HG03558 (cell line): ENCODE results near the gene SEC61G.
A peak's percentile ranks its signal among the peaks of the same experiment; 100 is the strongest.

ENCODE experiments used
- ATAC-seq: cut with Tn5 transposase; IDR thresholded peaks from one replicate; pipeline ENCODE4 v1.9.1; 2021; ENCODE audit warnings: moderate number of reproducible peaks; ENCODE audit not compliant: unreplicated experiment; ENCODE audit errors: extremely low read depth

The SEC61G gene

GRCh38 chr7:54758702-54759592, at the start of gene SEC61G:
SEC61G (minus strand) TSS chr7:54759211; CDS start chr7:54757588, 1,623 bp downstream.
- ATAC-seq = peak; percentile 89

- no peak for ATAC-seq
Observed at GRCh38 chr7:54802841-54803240, 43.8 kb upstream of the SEC61G start.

DNA sequence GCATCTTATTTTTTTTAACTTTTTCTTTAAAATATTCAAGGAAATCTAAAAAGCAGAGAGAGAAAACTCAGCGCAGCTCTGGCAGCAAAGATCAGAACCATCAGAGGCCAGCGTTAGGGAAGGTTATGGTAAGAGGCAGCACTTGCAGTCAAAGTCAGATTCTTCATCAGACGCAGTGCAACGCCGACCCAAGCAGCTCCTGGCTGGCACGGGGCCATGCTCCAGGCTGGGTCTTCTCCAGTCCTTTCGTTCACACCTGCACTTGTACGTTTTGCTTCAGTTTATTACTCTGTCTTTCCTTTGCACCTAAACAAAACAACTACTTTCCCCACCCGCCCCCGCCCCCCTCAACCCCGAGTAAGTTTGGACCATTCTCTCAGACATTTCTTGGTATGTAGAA, 43.1 kb upstream of the SEC61G start:
- no peak for ATAC-seq

- no peak for ATAC-seq
Observed at GRCh38 chr7:54799792-54800191, 40.8 kb upstream of the SEC61G start.

GRCh38 chr7:54798530-54798929, 39.5 kb upstream of the SEC61G start:
- ATAC-seq = no peak

- ATAC-seq = no peak
Observed at GRCh38 chr7:54796853-54797252, 37.8 kb upstream of the SEC61G start.

GRCh38 chr7:54796150-54796549, 37.1 kb upstream of the SEC61G start:
- no peak for ATAC-seq

GRCh38 chr7:54792383-54792782, 33.4 kb upstream of the SEC61G start:
- no peak for ATAC-seq

DNA sequence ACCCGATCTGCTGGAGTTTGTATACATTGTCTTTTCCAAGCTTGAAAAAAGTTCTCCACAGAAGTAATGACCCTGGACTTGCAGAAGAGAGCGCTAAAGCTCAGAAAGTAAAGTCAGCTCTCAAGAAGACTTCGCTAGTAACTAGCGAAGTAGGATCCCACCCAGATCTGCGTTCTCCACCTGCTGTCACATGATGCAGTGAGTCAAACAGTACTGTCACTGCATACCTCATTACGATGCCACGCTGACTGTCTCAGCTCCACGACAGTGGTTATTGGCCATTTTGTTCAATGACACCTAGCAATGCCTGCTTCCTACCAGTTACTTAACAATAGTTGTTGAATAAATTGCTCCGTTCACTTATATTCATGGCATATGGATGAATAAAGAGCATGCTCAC, 29.7 kb upstream of the SEC61G start:
- no peak for ATAC-seq

GRCh38 chr7:54785261-54785660, 26.2 kb upstream of the SEC61G start:
- no peak for ATAC-seq

GRCh38 chr7:54783952-54784351, 24.9 kb upstream of the SEC61G start:
- no peak for ATAC-seq

DNA sequence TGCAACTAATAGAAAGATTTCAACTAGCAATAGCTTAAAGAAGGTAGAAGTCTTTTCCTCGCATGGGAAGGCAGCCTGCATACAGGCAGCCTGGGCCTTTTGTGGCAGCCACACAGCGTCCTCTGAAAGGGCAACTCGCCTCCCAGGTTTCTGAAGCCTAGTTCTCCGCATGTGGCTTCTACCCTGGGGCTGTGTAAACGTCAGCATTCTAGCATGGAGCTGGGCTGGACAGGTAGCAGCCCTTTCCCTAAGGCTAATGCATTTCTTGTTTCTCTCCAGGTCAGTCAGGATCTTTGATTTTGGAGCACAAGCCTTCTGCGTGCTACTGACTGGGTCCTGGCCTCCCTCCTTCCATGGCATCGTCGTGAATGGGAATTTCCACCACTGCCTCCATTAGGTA, 23.8 kb upstream of the SEC61G start:
- ATAC-seq = no peak

- no peak for ATAC-seq
Observed at GRCh38 chr7:54782314-54782713, 23.3 kb upstream of the SEC61G start.

- no peak for ATAC-seq
Observed at GRCh38 chr7:54781134-54781920, 22.3 kb upstream of the SEC61G start.

- ATAC-seq = no peak
Observed at GRCh38 chr7:54780490-54780889, 21.5 kb upstream of the SEC61G start.

DNA sequence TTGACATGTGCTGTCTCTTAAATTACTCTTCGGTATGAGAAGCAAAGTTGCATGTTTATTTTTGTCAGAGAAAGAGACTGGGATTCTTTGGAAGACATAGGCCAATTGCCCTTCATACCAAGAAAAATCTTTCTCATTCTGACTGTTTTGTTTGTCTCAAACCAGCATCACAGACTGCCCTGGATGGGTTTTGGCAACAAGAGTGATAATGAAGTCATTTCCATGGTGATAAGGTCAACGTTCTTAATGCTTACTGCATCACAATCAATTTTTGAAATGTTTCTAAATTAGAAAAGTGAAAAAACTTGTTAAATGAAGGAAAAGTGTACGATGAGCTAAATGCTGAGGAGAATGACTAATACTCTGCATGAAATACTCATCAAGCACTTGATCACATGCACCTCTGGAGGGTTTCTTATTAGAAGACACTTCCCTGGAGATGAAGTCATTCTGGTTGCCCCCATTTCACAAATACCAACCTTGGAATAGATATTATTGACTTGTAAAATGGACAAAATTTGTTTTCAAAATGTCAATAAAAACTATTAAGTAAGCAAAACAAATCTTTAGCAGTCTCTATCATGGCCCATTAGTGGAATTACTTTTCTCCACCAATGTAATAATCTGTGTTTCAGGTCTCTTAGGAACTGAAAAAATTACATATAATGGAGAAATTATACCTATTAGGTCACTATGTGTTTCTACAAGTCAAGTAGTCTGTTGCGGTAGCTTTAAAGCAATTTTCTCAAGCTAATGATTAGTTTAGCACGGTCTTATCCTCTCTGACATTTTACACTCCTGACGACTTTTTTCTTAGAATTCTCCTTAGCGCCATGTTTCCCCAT, 19.9 kb upstream of the SEC61G start:
- ATAC-seq = no peak

GRCh38 chr7:54778166-54778565, 19.2 kb upstream of the SEC61G start:
- no peak for ATAC-seq

GRCh38 chr7:54774785-54775740, 16.1 kb upstream of the SEC61G start:
- no peak for ATAC-seq
